PFSK-1 (cell line): ENCODE data around the gene ATP5MC3.

Experiments used
- POLR2AphosphoS5 ChIP-seq: IDR thresholded peaks from 2 replicates; pipeline ENCODE4 v1.6.1; 2012; ENCODE audit warnings: low read depth, mild to moderate bottlenecking, control low read depth, low read length, moderate library complexity
- SIN3A ChIP-seq: IDR thresholded peaks from 2 replicates; pipeline ENCODE4 v1.6.1; 2012; ENCODE audit warnings: mild to moderate bottlenecking, low read length, moderate library complexity, borderline replicate concordance; ENCODE audit not compliant: insufficient read depth
- TAF1 ChIP-seq: IDR thresholded peaks from 2 replicates; pipeline ENCODE4 v1.6.1; 2012; ENCODE audit warnings: low read length, control low read depth, borderline replicate concordance; ENCODE audit not compliant: insufficient read depth
- TF ChIP-seq, protein P1 (sequence below), 2 experiments: IDR thresholded peaks; 2 replicates each; pipeline versions ENCODE4 v1.6.1 to v1.8.0; 2011 to 2012; ENCODE audit warnings: low read depth in 2 of 2, low read length in 2 of 2, control low read depth in 1 of 2, inconsistent platforms in 1 of 2, mild to moderate bottlenecking in 1 of 2, moderate library complexity in 1 of 2; ENCODE audit not compliant: insufficient read depth in 1 of 2

DNA sequence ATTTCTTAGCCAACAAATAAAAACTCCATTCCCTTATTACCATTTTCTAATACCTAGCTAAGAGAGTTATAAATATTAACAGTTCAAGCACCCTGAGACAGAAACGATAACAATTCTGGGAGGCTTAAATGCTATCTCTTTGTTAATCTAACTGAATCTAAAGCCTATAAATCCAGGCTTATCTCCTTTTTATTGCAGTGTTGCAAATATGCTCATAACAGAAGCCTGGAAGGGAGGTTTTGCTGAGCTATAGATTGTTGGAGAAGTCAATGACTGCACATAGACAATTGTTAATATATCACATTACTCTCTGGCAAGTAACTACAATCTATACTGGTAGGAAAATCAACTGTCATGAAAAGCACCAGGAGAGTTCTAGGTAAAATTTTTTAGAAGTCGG is 43.7 kb downstream of the ATP5MC3 start:
- TF ChIP-seq TAF1 (no peak), POLR2AphosphoS5 (no peak), SIN3A (no peak)
- TF ChIP-seq, protein P1, sequence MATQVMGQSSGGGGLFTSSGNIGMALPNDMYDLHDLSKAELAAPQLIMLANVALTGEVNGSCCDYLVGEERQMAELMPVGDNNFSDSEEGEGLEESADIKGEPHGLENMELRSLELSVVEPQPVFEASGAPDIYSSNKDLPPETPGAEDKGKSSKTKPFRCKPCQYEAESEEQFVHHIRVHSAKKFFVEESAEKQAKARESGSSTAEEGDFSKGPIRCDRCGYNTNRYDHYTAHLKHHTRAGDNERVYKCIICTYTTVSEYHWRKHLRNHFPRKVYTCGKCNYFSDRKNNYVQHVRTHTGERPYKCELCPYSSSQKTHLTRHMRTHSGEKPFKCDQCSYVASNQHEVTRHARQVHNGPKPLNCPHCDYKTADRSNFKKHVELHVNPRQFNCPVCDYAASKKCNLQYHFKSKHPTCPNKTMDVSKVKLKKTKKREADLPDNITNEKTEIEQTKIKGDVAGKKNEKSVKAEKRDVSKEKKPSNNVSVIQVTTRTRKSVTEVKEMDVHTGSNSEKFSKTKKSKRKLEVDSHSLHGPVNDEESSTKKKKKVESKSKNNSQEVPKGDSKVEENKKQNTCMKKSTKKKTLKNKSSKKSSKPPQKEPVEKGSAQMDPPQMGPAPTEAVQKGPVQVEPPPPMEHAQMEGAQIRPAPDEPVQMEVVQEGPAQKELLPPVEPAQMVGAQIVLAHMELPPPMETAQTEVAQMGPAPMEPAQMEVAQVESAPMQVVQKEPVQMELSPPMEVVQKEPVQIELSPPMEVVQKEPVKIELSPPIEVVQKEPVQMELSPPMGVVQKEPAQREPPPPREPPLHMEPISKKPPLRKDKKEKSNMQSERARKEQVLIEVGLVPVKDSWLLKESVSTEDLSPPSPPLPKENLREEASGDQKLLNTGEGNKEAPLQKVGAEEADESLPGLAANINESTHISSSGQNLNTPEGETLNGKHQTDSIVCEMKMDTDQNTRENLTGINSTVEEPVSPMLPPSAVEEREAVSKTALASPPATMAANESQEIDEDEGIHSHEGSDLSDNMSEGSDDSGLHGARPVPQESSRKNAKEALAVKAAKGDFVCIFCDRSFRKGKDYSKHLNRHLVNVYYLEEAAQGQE (IDR thresholded peaks at IDR 0.05; ENCODE audit: insufficient read depth in 1 of 2, low read depth in 2 of 2, low read length in 2 of 2): no peak
